KBM-7 (cell line): ENCODE data around the gene SCAPER.
"Not testable (repeated sequence)": the region's sequence is repeated elsewhere in the genome, so short reads cannot be mapped to it uniquely, and the experiment has no call there.

ENCODE experiments used
- DNase-seq: peaks from one replicate; pipeline ENCODE4 v3.0.0-alpha.2; 2015
- in situ Hi-C: fragments of 300-500 bp; cut with MboI; formaldehyde crosslinking; loops from 2 replicates; pipeline ENCODE4 v1.14.3; 2020; ENCODE audit warnings: low sequenced_read_pairs, low pct_unique_long_range_greater_than_20kb, mixed read lengths

SCAPER gene

GRCh38 chr15:76730262-76730661 lies 174.9 kb downstream of the SCAPER start:
- in situ Hi-C loops = no loop called here
- DNase-seq = no peak

GRCh38 chr15:76718863-76719262 lies 186.3 kb downstream of the SCAPER start:
- in situ Hi-C loops = no loop called here

DNA sequence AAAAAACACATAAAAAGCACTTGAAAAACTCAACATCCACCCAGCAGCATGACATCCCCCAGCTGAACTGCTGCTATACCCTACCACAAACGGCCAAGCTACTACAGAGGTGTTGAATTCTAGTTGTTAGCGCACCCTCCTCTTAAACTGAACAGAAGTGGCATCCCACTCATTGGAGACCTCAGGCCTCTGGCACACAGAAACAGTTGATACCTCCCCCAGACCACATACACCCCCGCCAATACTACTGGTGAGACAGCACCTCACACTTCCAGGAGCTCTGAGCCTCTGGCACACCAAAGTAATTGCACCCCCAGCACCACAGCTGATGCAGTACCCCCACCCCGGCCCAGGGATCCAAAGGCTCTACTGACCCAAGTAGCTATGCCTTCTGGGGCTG lies 190.2 kb downstream of the SCAPER start:
- in situ Hi-C loops = no loop called here
- no peak for DNase-seq

More at GRCh38 chr15:76718863-76719262, 186.3 kb downstream of the SCAPER start:
- DNase-seq = no peak

DNA sequence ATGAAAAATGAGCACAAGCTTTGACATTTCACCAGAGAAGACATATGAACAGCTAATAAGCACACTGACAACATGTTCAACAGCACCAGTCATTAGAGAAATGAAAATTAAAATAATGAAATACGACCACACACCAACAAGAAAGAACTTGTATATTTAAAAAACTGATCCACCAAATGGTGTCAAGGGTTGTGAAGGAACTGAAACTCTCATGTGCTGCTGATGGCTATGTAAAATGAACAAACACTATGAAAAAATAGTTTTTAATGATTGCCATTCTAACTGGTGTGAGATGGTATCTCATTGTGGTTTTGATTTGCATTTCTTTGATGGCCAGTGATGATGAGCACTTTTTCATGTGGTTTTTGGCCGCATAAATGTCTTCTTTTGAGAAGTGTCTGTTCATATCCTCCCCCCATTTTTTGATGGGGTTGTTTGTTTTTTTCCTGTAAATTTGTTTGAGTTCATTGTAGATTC lies 193.8 kb downstream of the SCAPER start:
- DNase-seq = no peak
- in situ Hi-C loops = no loop called here

- DNase-seq, in situ Hi-C loops: not testable (repeated sequence)
Observed at GRCh38 chr15:76704032-76704431, 201.1 kb downstream of the SCAPER start.

DNA sequence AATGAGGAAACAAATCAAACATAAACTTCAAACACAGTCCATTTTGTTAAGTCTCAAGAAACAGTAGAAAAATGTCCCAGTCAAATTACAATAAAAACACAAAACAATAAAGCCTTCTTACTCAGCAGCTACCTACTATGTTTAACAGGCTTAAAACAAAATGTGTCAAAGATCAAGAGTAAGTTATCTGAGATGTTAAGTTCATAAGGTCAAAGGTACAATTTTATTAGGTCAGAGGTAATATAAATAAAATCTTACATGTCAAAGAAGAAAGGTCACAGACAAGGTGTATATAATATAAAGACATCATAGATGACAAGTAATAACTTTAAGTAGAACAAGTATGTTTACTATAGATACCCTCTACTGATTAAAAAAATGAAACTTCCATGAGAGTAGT lies 208.3 kb downstream of the SCAPER start:
- no peak for DNase-seq
- in situ Hi-C loops = no loop called here

DNA sequence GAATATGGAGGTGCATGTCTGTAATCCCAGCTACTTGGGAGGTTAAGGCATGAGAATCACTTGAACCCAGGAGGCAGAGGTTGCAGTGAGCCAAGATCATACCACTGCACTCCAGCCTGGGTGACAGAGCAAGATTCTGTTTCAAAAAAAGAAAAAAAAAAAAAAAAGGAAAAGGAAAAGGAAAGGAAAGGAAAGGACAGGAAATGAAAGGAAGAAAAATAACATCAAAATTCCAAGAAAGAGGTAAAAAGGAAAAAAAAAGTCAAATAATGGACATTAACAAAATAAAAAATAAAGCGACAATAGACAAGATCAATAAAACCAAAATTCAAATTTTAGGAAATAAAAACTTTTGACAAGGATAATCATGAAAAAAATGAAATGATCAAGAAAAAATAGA lies 212.6 kb downstream of the SCAPER start:
- in situ Hi-C loops = not testable (repeated sequence)

DNA sequence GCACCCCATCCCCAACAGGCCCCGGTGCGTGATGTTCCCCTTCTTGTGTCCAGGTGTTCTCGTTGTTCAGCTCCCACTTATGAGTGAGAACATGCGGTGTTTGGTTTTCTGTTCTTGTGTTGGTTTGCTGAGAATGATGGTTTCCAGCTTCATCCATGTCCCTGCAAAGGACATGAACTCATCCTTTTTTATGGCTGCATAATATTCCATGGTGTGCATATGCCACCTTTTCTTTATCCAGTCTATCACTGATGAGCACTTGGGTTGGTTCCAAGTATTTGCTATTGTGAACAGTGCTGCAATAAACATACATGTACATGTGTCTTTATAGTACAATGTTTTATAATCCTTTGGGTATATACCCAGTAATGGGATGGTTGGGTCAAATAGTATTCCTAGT lies 217.5 kb downstream of the SCAPER start:
- DNase-seq, in situ Hi-C loops: not testable (repeated sequence)

More for the DNA sequence above, 212.6 kb downstream of the SCAPER start:
- DNase-seq = not testable (repeated sequence)

DNA sequence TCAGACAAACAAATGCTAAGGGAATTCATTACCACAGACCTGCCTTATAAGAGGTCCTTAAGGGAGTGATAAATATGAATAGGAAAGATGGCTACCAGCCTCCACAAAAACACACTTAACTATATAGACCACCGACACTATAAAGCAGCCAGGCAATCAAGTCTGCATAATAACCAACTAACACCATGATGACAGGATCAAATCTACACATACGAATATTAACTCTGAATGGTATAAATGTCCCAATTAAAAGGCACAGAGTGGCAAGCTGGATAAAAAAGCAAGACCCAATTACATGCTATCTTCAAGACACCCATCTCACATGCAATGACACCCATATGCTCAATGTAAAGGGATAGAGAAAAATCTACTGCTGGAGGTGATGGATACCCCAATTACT lies 221.1 kb downstream of the SCAPER start:
- no peak for DNase-seq
- in situ Hi-C loops = no loop called here

DNA sequence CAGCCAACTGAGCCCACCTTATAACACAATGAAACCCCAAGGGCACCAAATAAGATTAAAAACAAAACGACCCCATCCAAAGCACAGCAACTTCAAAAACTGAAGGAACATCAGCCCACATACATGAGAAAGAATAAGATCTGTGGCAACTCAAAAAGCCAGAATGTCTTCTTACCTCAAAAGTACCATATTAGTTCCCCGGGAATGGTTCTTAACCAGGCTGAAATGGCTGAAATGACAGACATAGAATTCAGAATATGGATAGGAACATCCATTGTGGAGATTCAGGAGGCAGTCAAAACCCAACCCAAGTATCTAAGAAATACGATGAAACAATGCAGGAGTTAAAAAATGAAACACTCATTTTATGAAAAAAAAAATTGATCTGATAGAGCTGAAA lies 222.3 kb downstream of the SCAPER start:
- DNase-seq = no peak
- in situ Hi-C loops = no loop called here

DNA sequence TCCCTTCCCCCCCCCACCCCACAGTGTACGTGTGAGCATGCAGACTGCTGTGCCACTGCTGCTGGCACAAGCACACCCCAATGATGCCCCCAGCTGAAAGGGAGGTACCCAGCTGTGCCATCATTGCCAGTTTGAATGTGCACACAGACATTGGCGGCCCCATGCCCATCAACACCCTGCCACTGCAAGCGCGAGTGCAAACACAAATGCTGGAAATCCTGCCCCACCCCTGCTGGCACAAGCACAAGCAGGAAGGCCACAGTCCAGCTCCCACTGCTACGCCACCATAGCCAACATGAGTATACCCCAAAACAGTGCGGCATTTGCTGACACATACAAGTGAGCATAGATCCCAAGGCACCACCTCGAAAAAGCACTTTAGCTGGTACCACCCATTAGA lies 222.9 kb downstream of the SCAPER start:
- DNase-seq = no peak
- in situ Hi-C loops = no loop called here

DNA sequence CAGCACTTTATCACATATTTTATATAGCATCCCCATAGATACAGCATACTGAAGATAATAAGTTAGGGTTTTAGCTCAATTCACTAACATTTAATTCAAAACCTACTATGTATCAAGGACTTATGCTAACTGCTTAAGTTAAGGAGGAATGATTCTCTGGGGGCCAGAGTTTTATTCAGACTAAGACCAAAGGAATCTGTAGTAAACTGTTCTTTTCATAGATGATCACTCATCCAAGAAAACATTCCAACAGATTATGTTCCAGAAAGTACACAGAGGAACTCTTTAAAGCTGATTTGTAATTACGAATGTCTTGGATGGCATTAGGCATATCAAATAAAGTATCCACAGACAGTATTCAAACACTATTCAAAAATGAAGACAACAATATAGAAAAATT lies 226.4 kb downstream of the SCAPER start:
- DNase-seq = no peak
- in situ Hi-C loops = no loop called here

- DNase-seq = no peak
- in situ Hi-C loops = no loop called here
Observed at GRCh38 chr15:76674883-76675282, 230.3 kb downstream of the SCAPER start.

GRCh38 chr15:76669521-76670207 lies 235.5 kb downstream of the SCAPER start:
- in situ Hi-C loops = no loop called here
- no peak for DNase-seq

- in situ Hi-C loops = no loop called here
- no peak for DNase-seq
Observed at GRCh38 chr15:76668900-76669299, 236.2 kb downstream of the SCAPER start.

DNA sequence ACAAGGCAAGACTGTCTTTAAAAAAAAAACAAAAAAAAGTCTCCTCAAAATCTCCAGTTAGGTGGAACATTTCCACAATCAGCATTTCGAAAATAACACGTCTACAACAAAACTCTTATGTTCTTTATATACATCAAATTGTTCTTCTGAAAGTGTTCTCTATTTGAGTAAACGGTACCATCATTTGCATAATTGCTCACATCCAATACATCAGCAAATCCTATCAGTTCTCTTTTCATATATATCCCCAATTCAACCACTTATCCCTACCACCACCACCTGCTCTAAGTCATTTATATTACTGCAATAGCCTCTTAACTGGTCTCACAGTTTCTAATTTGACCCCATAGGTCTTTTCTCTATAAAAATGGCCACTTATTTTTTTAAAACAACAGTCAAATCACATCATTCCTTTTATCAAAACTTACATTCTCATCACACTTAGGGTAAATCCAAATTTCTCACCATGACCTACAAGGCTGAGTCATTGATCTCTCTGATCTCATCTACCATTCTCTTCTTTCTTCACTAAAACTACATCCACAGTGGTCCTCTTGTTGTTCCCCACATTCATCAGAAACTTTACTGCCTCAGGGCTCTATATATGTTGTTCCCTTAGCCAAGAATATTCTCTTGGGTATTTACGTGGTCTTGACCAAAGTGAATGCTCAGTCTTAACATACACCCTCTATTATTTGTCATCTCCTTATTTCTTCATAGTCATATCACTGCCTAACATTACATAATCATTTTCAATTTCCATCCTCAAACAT lies 237.0 kb downstream of the SCAPER start:
- in situ Hi-C loops = no loop called here
- DNase-seq = no peak

- in situ Hi-C loops = no loop called here
- DNase-seq = no peak
Observed at GRCh38 chr15:76664895-76665294, 240.2 kb downstream of the SCAPER start.

- DNase-seq = no peak
- in situ Hi-C loops = no loop called here
Observed at GRCh38 chr15:76664411-76664810, 240.7 kb downstream of the SCAPER start.

DNA sequence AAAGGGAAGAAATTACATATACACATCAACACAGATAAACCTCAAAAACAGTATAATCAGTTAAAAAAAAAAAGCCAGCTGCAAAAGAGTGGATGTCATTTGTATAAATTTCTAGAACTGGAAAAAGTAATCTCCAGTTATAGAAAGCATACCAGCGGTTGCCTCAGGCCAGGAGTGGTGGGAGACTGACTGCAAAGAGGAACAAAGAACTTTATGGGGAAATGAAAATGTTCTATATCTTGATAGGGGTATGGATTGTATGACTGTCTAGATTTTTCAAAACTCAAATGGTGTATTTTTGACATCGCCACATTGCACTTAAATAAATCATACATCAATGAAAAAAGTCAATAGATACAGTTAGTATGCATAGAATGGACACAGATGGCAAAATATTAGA lies 241.6 kb downstream of the SCAPER start:
- in situ Hi-C loops = no loop called here
- DNase-seq = no peak

DNA sequence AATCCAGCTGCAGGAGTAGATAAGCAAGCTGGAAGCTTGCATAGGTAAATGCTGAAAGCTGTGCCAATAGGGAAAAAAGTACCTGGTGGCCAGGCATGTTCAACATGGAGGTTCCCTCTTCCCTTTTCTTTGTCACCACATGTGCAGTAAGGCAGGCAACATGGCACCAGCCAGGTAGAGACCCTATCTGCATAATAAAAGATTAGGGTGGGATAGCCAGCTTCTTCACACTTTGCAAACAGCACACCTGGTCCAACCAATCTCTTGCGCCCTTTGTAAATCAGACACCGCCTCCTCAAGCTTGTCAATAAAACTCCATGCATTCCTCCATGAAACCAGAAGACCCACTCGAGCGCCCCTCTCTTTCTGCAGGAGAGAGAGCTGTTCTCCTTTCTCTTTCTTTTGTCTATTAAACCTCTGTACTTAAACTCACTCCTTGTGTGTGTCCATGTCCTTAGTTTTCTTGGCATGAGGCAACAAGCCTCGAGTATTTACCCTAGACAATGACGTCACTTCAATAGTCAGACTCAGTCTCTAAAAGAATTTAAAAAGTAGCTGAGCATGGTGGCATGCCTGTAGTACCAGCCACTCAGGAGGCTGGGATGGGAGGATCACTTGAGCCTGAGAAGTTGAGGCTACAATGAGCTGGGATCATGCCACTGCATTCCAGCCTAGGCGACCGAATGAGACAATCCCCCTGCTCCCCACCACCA lies 256.3 kb downstream of the SCAPER start:
- no peak for DNase-seq
- in situ Hi-C loops = no loop called here
